Measurements from ENCODE around the gene MYD88.

MYD88 gene

DNA sequence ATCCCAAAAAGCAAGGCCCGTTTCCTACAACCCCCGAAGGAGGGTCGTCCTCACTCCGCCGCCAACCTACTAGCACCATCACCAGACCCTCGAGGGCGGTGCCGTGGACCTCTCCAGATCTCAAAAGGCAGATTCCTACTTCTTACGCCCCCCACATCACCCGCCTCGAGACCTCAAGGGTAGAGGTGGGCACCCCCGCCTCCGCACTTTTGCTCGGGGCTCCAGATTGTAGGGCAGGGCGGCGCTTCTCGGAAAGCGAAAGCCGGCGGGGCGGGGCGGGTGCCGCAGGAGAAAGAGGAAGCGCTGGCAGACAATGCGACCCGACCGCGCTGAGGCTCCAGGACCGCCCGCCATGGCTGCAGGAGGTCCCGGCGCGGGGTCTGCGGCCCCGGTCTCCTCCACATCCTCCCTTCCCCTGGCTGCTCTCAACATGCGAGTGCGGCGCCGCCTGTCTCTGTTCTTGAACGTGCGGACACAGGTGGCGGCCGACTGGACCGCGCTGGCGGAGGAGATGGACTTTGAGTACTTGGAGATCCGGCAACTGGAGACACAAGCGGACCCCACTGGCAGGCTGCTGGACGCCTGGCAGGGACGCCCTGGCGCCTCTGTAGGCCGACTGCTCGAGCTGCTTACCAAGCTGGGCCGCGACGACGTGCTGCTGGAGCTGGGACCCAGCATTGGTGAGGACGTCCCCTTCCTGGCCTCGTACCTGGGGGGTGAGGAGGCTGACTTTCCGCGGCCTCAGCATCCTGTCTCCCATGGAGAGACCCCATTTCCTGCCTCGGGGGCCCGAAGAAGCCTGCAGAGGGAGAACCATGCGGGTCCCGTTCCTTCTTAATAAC lies at the start of gene MYD88:
Gene MYD88, plus strand, starts transcription at position 313 of the 842 bp plus-strand sequence. Its CDS starts 40 bp downstream, at position 353.
- peak; percentile 27 for DNase-seq (ENCODE audit: low read depth)

DNA sequence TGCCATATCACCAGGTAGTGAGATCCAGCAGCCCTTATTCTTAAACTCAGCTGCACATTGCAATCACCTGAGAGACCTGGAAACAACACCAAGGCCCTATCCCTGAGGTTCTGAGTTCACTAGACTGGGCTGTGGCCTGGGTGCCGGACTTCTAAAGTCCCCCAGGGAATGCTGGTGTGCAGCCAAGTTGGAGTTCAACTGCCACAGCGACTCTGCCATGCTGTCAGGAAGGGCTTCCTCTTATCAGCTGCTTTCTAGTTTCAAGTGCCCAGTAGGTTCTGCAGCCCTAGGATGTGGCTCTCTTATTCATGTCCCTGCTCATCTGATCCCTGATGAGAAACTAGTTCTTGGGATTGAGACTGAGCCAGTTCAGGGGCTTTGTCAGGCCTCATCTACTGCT lies 49.3 kb upstream of the MYD88 start:
- no peak for DNase-seq (ENCODE audit: low read depth)

DNA sequence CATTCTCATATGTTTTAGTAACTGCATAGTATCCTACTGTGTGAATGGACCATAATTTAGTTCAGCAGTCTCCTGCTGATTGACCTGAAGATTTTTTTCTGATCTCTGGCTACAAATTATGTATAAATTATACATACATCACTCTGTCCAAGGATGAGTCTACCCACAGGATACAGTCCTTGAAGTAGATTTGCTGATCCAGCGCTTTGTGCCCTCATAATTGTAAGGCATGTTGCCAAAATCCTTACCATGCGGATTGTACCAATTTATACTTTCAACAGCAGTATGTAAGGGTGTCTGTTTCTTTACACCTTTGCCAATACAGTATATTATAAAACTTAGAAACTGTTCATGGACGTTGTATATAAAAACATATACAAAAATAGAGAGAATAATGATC lies 48.0 kb upstream of the MYD88 start:
- DNase-seq (ENCODE audit: low read depth), result no peak

DNA sequence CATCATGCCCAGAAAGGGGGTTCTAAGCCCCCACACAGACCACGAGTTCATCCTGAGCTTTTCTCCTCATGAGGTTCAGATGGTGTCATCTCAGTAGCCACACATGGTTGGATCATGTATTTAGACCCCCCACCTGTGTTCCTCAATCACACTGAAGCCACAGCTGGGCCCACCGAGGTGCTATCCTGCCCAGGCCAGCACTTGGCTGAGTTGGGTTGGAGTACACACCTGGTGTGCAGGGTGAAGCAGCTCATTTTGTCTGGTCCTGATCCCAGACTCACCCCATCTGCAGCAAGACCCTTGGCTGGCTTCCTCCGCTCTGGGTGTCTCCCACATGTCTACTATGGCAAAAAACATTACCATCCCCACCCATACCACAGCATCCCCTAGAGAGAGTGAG lies 43.5 kb upstream of the MYD88 start:
- DNase-seq (ENCODE audit: low read depth), result no peak

DNA sequence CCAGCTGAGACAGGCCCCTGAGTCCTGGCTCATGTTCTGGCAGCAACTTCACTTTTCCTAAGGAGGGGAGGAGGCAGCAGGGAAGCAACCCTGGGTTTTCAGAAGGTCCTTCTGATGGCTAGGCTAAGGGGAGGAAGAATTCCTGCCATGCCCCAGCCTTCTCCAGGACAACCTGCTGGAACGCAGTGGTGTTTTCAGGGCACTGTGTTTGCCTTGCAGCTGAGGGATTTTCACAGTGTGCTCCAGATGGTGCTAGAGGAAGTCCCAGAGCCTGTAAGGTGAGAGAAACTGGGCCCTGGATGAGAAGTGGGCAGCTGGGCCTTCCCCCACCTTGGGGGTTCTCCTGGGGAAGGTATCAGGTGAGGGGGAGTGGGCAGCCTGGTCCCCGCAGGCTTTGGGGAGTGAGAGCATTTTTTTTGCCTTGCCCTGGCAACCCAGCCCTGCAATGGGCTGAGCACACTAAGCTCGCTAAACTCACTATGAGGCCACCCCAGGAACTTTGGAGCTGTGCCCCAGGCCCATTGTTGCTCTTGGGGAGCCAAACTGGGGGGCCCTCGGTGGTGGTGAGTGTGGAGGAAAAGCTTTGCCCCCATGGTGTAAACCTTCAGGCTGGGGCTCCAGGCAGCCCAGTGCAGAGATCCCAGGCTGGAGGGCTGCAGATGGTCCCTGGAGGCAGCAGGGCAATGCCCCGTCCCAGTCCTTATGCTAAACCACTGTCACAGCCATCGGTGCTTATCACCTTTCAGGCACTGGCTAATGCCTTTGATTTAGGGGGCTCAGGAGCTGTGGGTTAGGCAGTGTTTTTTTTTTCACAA lies 42.6 kb upstream of the MYD88 start:
- DNase-seq (ENCODE audit: low read depth), result no peak

DNA sequence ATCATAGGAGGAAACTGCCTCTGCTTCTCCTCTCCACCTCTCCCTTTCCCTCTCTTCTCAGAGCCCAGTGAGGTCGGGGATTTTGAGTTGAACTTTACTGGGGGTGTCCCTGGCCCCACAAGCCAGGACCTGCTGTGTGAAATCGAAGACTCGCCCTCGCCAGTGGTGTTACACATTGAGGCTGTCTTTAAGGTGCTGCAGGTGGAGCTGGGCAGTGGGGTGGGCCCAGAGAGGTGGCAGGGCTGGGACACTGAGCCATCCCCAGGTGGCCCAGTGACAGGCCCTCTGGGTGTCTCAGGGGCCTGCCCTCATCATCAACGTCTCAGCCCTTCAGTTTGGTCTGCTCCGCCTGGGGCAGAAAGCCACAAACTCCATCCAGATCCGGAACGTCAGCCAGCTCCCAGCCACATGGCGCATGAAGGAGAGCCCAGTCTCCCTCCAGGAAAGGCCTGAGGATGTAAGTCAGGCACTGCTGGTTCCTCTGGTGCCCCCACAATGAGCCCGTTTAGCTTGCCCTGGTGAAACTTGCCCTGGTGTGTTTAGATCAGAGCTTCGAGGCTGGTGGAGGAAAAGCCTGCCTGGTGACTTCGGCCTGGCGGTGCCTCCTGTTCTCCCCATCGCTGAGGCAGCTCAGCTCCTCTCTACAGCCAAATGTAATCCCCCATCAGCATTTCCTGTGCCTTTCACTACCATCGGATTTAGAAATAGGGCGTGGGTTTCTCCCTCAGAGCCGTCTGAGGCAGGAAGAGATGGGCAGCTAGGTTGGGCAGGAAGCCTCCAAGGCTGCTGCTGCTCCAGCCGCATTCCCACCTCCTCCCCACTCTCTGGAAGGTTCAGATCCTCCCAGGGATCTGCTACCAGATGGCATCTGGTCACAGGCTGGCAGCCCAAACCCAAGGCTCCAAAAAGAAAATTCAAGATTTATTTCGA lies 40.8 kb upstream of the MYD88 start:
- no peak for DNase-seq (ENCODE audit: low read depth)

DNA sequence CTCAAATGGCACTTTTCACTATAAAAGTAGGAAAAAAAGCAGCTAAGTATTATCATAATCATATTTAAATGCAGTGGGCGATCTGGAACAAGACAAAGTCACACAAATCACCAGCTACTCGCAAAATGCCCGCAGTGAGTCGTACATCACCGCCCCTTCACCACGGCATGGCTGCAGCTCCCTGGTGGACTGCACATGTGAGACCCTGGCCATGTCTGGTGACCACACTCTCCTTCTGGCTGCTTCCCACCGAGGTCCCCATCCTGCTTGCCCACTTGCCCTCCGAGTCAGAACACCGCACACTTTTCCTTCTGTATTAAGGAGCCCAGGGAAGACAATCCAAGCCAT lies 40.1 kb upstream of the MYD88 start:
- DNase-seq (ENCODE audit: low read depth), result no peak

DNA sequence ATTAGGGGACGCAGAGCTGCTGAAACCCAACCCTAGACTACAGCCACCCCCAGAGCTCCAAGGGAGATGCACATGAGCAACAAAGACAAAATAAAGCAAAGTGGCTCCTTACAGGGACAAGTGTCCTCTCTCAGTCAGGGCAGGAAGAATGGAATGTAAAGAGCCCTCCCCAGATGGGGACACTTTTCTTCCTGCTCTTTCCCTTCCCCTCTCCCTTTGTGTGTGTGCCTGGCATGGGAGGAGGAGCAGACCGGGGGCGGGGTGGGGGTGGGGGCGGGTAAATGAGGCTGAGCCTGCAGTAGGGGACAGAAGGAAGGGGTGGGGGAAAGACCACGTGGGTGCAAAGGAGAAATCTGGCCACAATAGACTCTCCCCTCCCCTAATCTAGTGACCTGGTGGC lies 38.9 kb upstream of the MYD88 start:
- DNase-seq (ENCODE audit: low read depth), result no peak

DNA sequence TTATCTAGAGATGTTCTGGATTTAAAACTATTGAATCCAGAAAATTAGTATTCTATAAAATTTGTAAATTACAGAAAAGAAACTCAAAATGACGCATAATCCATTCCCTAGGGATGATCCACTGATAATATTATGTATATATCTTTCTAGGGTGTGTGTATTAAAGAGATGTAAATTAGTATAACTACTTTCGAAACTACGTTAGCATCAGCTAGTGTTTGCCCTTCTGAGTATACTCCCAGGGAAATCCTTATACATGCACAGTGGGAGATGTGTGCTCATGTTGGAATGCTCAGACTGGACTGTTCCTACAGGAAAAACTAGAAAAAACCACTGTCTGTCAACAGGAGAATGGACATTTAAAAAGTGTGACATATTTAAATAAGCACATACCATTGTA lies 38.0 kb upstream of the MYD88 start:
- no peak for DNase-seq (ENCODE audit: low read depth)

DNA sequence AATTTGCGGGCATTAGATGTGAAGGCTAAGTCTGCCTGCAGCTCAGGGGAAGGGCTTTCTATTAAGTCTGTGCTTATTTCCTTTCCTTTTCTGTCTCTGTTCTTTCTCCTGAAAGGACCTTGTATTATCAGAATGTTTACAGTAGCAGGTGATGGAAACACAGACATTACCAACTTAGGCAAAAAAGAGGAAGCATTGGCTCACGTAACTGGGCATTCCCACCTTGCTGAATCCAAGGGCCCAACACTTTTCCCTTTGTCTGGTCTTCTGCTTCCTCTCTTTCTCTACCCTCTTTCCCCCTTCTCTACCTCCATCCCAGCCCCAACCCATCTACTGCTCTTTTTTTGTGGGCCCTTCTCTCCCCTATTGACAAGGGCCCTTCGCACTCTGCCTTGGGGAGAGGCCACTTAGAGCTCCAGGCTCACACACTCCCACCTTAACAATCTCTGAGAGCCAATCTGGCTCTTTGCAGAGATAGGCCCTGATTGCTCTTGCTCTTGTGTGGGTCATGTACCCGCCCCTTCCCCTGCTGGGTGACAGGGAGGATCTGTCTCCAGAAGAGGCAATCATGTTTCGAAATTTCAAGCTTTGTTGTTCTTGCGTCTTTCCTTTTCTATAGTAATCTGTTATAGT lies 36.5 kb upstream of the MYD88 start:
- no peak for DNase-seq (ENCODE audit: low read depth)

DNA sequence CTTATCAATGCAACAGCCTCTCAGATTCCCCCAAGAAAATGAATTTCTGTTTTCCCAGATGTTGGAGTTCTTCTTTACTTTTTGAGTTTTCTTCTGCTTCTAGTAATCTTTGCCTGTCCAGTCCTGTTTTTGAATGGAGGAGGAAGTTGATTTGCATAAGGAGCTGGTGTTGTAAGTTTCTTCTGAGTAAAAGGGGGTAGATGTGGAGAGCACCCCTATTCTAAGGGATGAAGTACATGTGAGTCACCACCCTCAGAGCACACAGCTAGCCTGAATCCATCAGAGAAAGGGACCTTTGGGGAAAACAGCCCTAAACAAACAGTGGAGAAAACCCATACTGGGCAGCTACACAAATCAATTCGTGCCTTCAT lies 36.0 kb upstream of the MYD88 start:
- DNase-seq (ENCODE audit: low read depth), result no peak

DNA sequence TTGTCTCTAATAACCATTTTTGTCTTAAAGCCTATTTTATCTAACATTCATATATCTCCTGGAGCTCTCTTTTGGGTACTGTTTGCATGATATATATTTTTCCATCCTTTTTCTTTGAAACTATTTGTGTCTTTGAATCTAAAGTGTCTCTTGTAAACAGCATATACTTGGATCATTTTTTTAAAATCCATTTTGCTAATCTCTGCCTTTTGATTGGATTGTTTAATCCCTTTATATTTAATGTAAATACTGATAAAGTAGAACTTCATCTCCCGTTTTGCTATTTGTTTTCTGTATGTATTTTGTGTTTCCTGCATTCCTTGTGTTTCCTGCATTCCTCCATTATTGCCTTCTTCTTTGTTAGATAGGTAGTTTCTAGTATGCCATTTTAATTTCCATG lies 32.9 kb upstream of the MYD88 start:
- DNase-seq (ENCODE audit: low read depth), result no peak

DNA sequence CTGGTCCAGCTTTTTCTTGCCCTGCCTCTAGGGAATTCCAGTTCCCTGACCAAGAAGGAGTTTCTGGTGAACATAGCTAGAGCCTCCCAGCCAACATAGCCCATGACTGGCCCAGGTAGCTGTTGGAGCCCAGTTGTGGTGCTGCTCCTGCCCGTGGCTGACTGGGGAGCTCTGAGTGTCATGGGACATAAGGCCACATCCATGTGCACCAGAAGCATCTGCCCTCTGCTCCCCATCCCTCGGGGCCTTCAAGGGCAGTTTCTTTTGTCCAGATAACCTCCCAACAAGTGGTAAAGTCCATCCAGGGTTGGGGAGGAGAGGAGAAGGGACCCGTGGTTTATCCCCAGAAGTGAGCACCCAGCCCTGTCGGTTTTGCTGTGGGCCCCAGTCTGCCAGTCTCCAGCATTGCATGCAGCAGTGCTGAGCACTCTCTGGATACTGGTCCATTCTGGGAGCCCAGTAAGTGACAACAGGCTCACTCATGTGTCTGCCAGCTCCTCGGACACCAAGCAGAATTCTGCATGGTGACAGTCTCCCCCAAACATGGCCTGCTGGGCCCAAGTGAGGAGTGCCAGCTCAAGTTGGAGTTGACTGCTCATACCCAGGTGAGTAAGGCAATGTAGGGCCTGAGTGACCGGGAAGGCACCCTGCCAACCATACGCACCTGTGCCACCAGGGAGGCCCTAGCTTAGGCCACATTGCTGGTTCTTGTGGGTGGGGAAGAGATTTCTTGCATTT lies 30.4 kb upstream of the MYD88 start:
- DNase-seq (ENCODE audit: low read depth), result no peak

DNA sequence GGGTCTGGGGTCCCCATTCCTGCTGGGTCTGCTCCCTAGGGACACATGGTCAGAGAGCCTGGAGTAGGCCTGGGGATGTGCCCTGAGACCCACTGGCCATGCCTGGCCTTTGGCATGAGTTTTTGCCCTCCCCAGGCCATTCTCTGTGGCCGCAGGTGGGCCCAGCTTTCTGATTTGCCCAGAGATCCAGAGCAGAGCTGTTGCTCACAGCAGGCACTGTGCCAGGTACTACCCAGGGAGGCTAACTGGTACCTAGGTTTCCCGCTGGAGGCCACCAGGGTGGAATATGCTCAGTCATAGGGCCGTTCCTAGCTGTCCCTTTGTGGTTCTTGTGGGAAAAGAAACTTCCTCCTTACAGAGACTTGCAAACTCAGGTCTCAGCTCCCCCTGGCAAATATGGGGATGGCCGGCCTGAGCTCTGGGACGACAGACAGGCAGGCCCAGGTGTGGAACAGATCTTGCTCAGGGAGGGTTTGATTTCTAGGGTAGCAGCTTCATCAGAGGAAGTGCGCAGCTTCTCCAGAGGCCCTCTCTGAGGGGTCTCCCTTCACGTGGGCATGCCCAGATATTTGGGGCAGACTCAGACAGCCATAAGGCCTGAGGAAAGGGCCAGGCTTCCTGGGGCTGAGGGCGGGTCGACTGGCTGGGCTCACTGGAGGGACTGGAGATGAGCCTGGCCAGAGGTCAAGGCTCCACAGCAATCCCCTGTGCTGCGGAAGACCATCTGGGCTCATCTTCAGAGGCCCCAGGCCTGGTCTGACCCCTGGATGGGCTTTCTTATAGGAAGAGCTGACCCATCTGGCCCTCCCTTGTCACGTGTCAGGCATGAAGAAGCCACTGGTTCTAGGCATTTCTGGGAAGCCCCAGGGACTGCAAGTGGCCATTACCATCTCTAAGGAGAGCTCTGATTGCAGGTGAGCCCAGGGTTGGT lies 29.5 kb upstream of the MYD88 start:
- DNase-seq (ENCODE audit: low read depth), result no peak

DNA sequence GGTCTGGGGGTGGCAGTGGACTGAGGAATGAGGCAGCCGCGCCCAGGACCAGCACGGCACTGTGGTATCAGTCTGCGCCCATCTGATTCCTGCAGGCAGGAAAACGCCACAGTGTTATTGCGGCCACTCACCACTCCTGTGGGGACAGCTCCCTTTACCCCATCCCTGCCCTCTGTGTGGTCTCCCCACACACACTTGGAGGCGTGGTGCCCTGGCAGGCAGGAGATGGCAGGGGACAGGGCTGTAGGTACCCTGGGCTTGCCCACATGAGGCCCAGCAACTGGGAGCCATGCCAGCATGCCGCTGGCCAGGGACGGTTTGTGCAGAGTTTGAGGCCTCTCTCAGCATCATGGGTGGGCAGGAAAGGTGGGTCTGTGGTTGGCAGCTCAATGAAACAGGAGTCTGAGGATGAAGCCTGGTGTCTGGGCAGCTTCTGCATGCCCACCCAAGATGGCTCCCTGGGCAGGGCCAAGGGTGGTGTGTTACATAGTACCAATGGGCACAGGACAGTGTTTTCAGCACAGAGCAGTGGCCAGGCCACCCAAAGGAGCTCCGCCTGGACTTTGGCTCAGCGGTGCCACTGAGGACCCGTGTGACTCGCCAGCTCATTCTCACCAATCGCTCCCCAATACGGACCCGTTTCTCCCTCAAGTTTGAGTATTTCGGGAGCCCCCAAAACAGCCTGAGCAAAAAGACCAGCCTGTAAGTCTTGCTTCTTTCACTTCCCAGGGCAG lies 28.7 kb upstream of the MYD88 start:
- DNase-seq (ENCODE audit: low read depth), result no peak

DNA sequence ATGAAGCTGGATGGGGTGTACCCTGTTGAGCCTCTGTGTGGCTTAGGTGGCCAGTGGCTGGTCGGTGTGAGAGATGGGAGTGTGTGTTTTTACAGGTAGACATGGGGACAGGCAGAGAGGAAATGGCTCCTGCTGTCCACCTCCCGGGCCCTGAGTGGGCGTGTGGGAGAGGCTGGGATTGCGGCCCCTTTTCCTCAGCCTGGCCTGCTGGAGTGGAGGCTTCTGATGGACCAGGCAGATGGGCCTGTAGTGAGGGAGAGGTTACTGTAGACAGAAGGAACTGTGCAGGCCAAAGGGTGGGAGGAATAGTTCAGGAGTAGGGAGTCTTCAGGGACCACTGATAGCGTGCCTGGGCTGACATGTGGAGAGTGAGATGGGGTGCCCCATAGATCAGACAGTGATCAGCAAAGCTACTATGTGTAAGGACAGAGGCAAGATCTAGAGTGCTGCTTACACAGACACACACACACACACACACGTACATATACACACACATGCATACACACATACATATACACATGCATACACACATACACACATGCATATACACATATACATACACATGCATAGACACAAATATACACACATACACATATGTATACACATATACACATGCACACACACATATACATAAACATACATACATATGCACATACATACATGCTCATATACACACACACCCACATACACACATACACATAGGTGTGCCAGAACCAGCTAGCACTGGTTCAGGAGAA lies 28.0 kb upstream of the MYD88 start:
- no peak for DNase-seq (ENCODE audit: low read depth)

DNA sequence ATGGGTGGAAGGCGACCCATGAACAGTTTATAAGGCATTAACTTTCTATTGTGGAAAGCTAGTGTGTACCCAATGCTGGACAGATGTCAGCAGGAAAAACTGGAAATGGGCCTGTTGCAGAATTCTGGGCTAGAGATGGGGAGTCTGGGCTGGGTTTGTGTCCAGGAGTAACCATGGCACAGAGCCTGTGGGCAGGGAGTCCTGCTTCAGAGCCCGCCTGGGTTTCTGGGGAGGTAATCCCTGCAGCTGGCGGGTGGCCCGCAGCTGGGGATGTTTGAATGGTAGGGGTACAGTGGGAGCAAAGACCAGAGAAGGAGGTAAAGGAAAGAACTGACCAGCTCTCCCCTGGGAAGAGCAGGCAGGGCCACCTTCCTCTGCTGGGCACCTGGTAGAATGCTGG lies 27.3 kb upstream of the MYD88 start:
- no peak for DNase-seq (ENCODE audit: low read depth)

DNA sequence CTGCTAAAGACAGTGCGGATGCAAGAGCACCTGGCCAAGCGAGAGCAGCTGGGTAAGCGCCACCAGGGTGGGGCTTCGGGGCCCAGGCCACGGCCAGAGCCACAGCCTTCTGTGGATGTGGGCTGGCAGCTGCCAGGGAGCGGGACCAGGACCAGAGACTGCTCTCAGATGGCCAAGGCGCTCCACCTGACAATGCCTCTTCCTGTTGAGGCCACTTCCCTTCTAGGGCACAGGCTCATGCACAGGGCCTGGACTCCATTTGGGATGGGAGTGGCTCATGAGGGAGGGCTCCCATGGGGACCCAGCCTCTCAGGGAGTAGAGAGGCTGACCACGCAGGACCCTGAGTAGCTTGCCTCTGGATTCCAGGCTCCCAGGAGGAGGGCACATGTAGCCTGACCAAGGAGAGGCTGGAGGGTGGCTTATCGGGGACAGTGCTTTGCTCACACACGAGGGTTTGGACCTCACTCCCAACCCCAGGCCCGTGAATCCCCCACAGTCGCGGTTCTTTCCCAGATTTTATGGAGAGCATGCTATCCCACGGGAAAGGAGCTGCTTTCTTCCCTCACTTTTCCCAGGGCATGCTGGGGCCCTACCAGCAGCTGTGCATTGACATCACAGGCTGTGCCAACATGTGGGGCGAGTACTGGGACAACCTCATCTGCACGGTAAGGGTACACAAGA lies 26.6 kb upstream of the MYD88 start:
- no peak for DNase-seq (ENCODE audit: low read depth)

Data from fibroblast of the conjunctiva (primary cell).